Cardiac muscle cell (in vitro differentiated cells and primary cell): ENCODE data around the gene MRPS9. TPM values are rescaled to one million over a fixed set of nuclear protein-coding genes. Genes with fewer than 3 reads are reported as not detected.

ENCODE experiments used
- DNase-seq, 2 donors: peaks; one replicate each; pipeline versions ENCODE4 v3.0.0 to v3.0.0-alpha.2; 2010 to 2017; ENCODE audit warnings: low read depth in 1 of 2, low spot score in 1 of 2
- H3K27ac ChIP-seq: fragments of 200-600 bp; sonication (generic); 2 replicates; pipeline ENCODE4 v1.5.1; 2016
- H3K27me3 ChIP-seq: fragments of 200-600 bp; sonication (generic); 2 replicates; pipeline ENCODE4 v1.6.0; 2016; ENCODE audit warnings: control low read depth
- H3K36me3 ChIP-seq: fragments of 200-600 bp; sonication (generic); 2 replicates; pipeline ENCODE4 v1.5.1; 2016; ENCODE audit warnings: control low read depth
- H3K4me1 ChIP-seq: fragments of 200-600 bp; sonication (generic); 2 replicates; pipeline ENCODE4 v1.8.1; 2017; ENCODE audit warnings: low read depth, mild to moderate bottlenecking, mixed run types
- H3K4me3 ChIP-seq: fragments of 200-600 bp; sonication (generic); 2 replicates; pipeline ENCODE4 v1.5.1; 2016; ENCODE audit warnings: mild to moderate bottlenecking
- H3K9me3 ChIP-seq: fragments of 200-600 bp; sonication (generic); 2 replicates; pipeline ENCODE4 v1.5.1; 2017; ENCODE audit warnings: low read depth, mild to moderate bottlenecking, control low read depth
- polyA plus RNA-seq: library from polyadenylated mRNA; unstranded; fragments of >200 nt; fragmentation: Nextera tagmentation; extraction: Ambion mirVana; gene quantifications from 2 replicates; pipeline ENCODE4 v1.2.1, GENCODE V29; 2016
- total RNA-seq: library from RNA; depleted of rRNA; stranded (reverse); fragments of >200 nt; gene quantifications from 2 replicates; pipeline ENCODE4 v1.2.3, GENCODE V29; 2016
- TF ChIP-seq, protein P1 (sequence below): IDR thresholded peaks from 2 replicates; pipeline ENCODE4 v1.5.1; 2012; ENCODE audit warnings: low read depth, mild to moderate bottlenecking, low read length

The MRPS9 gene
- total and polyA plus RNA-seq, 2 experiments from 2014 or later = 43.8 to 85.3 TPM

DNA sequence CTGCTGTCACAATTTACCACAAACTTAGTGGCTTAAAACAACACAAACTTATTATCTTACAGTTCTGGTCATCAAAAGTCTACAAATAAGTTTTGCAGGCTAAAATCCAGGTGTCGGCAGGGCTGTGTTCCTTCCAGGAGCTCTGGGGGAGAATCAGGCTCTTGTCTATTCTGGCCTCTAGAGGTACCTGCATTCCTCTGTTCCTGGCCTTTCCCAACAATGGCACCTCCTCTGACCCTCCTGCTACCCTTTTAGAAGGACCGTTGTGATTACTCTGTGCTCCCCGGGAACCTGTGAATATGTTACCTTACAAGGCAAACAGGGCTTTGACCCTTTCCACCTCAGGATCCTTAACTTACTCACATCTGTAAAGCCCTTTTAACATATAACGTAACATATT is 98.5 kb downstream of the MRPS9 start:
- no peaks in the 10 kb centered on the region for H3K27me3 ChIP-seq
- TF ChIP-seq, protein P1, sequence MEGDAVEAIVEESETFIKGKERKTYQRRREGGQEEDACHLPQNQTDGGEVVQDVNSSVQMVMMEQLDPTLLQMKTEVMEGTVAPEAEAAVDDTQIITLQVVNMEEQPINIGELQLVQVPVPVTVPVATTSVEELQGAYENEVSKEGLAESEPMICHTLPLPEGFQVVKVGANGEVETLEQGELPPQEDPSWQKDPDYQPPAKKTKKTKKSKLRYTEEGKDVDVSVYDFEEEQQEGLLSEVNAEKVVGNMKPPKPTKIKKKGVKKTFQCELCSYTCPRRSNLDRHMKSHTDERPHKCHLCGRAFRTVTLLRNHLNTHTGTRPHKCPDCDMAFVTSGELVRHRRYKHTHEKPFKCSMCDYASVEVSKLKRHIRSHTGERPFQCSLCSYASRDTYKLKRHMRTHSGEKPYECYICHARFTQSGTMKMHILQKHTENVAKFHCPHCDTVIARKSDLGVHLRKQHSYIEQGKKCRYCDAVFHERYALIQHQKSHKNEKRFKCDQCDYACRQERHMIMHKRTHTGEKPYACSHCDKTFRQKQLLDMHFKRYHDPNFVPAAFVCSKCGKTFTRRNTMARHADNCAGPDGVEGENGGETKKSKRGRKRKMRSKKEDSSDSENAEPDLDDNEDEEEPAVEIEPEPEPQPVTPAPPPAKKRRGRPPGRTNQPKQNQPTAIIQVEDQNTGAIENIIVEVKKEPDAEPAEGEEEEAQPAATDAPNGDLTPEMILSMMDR = no peak
- no peak overlapping the region for H3K27ac ChIP-seq
- no peak for DNase-seq
- no peaks in the 10 kb centered on the region for H3K36me3 ChIP-seq
- no peaks in the 10 kb centered on the region for H3K9me3 ChIP-seq
- H3K4me1 ChIP-seq = no peaks in the 10 kb centered on the region
- H3K4me3 ChIP-seq = no peak overlapping the region

DNA sequence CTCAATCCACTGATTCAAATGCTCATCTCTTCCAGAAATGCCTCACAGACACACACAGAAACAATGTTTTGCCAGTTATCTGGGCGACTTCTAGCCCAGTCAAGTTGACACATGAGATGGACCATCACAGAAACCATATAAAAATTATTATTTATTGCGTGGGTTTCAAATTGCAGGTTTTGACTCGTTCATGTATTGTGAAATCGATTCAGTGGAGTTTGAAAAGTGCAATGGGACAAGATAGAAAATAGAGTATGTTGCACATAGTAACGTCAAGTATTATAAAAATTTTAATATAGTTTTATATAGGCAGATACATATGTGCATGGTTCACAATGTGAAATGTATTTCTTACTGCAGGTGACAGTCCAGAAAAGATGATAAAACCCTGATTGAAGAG is 100.8 kb downstream of the MRPS9 start:
- no peaks in the 10 kb centered on the region for H3K4me1 ChIP-seq
- H3K4me3 ChIP-seq = no peak overlapping the region
- H3K27me3 ChIP-seq = peaks cover 7% of the 10 kb centered on the region
- DNase-seq = no peak
- TF ChIP-seq, protein P1 = no peak
- no peak overlapping the region for H3K27ac ChIP-seq
- H3K9me3 ChIP-seq = no peaks in the 10 kb centered on the region
- no peaks in the 10 kb centered on the region for H3K36me3 ChIP-seq

DNA sequence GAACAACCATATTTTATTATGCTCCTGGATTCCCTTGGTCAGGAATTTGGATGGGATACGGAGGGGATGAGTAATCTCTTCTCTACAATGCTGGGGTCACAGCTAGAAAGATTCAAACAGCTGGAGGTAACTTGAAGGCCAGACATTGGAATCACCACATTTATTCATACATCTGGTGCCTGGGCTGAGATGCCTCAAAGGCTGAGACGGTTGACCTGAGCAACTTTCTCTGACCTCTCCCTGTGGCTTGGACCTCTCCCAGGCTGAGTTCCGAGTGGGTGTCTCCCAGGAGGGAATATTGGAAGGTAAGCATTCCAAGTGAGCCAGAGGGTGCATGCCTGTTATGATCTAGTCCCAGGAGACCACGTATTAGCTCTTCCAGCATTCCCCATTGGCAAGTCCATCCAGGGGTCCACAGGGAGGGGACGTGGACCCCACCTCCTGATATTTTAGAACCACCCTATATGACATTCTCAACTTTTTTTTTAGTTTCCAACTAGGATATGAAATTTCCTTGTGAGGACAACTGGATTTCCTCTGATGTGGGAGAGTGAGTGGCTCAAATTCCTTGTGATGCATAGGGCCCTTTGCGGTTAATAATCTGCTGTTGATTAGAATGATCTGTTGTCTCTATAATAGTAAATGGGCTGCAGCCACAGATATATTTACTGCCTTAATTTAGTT is 101.8 kb downstream of the MRPS9 start:
- TF ChIP-seq, protein P1 = no peak
- Histone ChIP-seq H3K4me1 (no peaks in the 10 kb centered on the region), H3K27me3 (peaks cover 18% of the 10 kb centered on the region), H3K4me3 (no peak overlapping the region), H3K36me3 (no peaks in the 10 kb centered on the region), H3K27ac (no peak overlapping the region), H3K9me3 (no peaks in the 10 kb centered on the region)
- no peak for DNase-seq

DNA sequence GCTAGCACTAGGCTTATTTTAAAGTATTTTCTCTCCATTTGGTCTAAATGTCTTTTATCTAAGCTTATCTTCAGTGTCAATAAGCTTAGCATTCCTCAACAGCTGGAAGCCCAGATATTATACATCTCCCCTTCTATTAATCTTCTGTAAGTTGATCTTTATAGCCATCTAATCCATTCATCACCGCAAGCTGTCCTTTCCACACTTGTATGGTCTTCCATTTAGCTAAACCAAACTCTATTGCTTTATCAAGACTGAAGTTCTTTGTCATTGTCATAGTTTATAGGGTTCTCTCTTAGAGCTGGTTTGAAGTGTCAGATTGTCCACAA is 102.3 kb downstream of the MRPS9 start:
- no peak overlapping the region for H3K27ac ChIP-seq
- no peaks in the 10 kb centered on the region for H3K36me3 ChIP-seq
- no peak for DNase-seq
- TF ChIP-seq, protein P1 = no peak
- peaks cover 23% of the 10 kb centered on the region for H3K27me3 ChIP-seq
- no peaks in the 10 kb centered on the region for H3K4me1 ChIP-seq
- H3K9me3 ChIP-seq = no peaks in the 10 kb centered on the region
- no peak overlapping the region for H3K4me3 ChIP-seq

DNA sequence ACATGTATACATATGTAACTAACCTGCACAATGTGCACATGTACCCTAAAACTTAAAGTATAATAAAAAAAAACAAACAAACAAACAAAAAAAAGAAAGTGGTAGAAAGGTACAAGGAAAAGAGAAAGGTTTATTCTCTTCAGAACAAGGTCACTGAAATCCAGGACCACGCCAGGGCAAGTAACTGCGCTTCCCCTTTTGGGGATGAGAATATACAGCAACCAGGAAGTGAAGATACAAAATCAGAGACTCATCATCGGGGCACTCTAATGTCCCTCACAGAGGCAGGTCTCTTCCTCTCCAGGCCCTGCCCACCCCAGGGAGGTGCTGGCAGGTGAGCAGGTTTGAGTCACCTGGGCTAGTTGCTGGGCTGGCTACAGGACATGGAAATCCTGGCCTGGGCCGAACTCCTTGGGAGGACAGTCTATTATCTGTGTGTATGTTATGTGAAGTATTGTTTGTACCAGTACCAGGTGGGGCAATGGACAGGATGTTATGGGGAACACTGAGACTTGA is 103.3 kb downstream of the MRPS9 start:
- no peak overlapping the region for H3K4me3 ChIP-seq
- TF ChIP-seq, protein P1 = no peak
- DNase-seq = no peak

DNA sequence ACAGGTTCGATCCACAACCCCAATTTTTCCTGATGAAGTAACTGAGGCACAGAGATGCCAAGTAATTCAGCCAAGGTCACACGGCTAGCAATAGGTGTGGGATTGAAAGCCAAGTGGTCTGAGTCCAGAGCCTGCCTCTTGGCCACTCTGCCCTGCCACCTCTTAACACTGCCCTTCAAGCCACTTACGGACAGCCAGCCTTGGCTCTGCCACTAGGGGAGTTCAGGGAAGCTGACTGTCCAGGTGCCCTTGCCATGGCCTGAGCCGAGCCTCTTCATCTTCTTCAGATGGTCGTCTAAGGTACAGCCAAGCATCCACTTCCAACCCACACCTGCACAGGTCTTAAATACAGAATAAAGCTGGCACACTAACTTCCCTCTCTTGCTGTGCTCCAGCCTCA is 104.4 kb downstream of the MRPS9 start:
- Histone ChIP-seq H3K9me3 (no peaks in the 10 kb centered on the region), H3K4me3 (no peak overlapping the region), H3K27me3 (peaks cover 24% of the 10 kb centered on the region), H3K27ac (no peak overlapping the region), H3K4me1 (no peaks in the 10 kb centered on the region), H3K36me3 (no peaks in the 10 kb centered on the region)
- DNase-seq = no peak
- TF ChIP-seq, protein P1 = no peak

More for the DNA sequence above, 103.3 kb downstream of the MRPS9 start:
- no peaks in the 10 kb centered on the region for H3K4me1 ChIP-seq
- peaks cover 24% of the 10 kb centered on the region for H3K27me3 ChIP-seq
- no peak overlapping the region for H3K27ac ChIP-seq
- H3K36me3 ChIP-seq = no peaks in the 10 kb centered on the region
- no peaks in the 10 kb centered on the region for H3K9me3 ChIP-seq
